ENCODE results near the gene PLRG1. TPM values are rescaled to one million over a fixed set of nuclear protein-coding genes. Genes with fewer than 3 reads are reported as not detected.

The PLRG1 gene
- total RNA-seq, 2 donors from 2014 or later, result 21.1 to 30.1 TPM

DNA sequence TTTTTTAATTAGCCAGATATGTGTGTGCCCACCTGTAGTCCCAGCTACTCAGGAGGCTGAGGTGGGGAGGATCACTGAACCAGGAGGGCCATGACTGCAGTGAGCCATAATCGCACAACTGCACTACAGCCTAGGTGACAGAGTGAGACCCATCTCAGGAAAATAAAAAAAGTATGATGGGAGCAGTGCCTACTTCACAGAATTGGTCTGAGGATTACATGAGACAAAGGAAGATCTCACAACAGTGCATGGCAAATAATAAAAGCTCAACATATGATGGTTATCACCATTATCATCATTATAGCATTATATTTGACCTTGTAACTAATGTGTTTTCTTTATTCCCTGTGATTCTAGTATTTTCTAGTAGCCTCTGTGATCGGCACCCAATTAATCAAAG is 38.7 kb downstream of the PLRG1 start:
- H3K9me3 ChIP-seq, result no peaks in the 10 kb centered on the region
- DNase-seq (ENCODE audit: low spot score), result no peak
- TF ChIP-seq, protein P1, sequence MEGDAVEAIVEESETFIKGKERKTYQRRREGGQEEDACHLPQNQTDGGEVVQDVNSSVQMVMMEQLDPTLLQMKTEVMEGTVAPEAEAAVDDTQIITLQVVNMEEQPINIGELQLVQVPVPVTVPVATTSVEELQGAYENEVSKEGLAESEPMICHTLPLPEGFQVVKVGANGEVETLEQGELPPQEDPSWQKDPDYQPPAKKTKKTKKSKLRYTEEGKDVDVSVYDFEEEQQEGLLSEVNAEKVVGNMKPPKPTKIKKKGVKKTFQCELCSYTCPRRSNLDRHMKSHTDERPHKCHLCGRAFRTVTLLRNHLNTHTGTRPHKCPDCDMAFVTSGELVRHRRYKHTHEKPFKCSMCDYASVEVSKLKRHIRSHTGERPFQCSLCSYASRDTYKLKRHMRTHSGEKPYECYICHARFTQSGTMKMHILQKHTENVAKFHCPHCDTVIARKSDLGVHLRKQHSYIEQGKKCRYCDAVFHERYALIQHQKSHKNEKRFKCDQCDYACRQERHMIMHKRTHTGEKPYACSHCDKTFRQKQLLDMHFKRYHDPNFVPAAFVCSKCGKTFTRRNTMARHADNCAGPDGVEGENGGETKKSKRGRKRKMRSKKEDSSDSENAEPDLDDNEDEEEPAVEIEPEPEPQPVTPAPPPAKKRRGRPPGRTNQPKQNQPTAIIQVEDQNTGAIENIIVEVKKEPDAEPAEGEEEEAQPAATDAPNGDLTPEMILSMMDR (IDR thresholded peaks at IDR 0.05), result no peak
- H3K4me3 ChIP-seq, result no peak overlapping the region
- no peak overlapping the region for H3K27ac ChIP-seq
- H3K27me3 ChIP-seq, result no peaks in the 10 kb centered on the region
- H3K36me3 ChIP-seq, result no peaks in the 10 kb centered on the region
- no peaks in the 10 kb centered on the region for H3K4me1 ChIP-seq

DNA sequence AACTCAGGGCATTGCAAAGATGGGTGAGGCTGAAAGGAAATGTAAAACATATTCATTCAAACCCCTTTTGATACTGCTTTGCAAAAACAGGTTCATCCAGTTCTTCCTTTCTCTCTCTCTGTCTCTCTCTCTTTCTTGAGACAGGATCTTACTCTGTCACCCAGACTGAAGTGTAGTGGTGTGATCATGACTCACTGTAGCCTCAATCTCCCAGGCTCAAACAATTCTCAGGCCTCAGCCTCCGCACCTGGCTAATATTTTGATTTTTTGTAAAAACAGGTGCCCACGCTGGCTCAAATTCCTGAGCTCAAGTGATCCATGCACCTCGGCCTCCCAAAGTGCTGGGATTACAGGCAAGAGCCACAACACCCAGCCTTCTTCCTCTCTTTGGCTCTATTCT is 43.0 kb downstream of the PLRG1 start:
- no peak overlapping the region for H3K27ac ChIP-seq
- TF ChIP-seq, protein P1 (IDR thresholded peaks at IDR 0.05), result no peak
- H3K36me3 ChIP-seq, result no peaks in the 10 kb centered on the region
- H3K9me3 ChIP-seq, result no peaks in the 10 kb centered on the region
- no peaks in the 10 kb centered on the region for H3K27me3 ChIP-seq
- no peak for DNase-seq (ENCODE audit: low spot score)
- no peaks in the 10 kb centered on the region for H3K4me1 ChIP-seq
- H3K4me3 ChIP-seq, result no peak overlapping the region

DNA sequence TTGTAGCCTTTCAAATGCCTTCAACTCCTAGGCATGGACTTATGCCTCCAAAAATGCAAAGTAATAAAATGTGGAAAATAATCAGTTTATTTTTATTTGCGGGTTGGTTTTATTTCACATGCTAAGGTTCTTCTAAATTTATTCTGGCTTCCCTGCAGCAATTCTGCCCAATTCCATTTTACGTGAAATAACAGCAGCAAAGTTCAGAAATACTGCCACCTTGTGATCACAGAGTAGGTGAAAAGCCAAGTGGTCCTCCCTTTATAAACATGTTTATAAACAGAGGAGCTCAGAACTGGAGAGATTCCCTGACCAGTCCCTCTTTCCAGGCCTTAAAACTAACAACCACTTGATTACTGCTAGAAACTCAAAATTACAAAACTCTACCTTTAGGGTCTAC is 43.9 kb downstream of the PLRG1 start:
- DNase-seq (ENCODE audit: low spot score), result no peak
- TF ChIP-seq, protein P1 (IDR thresholded peaks at IDR 0.05), result peak in 1 of 2 donors; percentile 61
- H3K4me1 ChIP-seq, result no peaks in the 10 kb centered on the region
- no peak overlapping the region for H3K27ac ChIP-seq
- H3K36me3 ChIP-seq, result no peaks in the 10 kb centered on the region
- no peak overlapping the region for H3K4me3 ChIP-seq
- H3K9me3 ChIP-seq, result no peaks in the 10 kb centered on the region
- no peaks in the 10 kb centered on the region for H3K27me3 ChIP-seq

DNA sequence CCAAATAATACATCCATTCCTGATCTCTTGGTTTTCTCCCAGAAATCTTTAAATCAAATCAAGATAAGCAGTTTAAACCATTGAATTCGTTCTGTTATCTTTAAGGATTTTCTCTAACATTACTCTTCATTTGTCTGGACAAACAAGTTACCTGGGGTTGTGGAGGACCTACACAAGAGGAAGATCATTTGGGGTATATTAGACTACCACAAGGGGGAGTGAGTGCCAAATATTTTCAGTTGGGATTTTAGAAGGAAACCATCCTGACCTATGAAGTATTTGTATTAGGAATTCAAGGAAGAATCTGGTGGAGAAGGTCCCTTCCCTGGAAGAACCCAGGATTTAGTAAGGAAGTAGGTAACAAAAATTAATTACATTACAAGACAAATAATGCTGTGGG is 46.6 kb downstream of the PLRG1 start:
- no peak for DNase-seq (ENCODE audit: low spot score)
- Histone ChIP-seq H3K4me1 (no peaks in the 10 kb centered on the region), H3K9me3 (no peaks in the 10 kb centered on the region), H3K27me3 (no peaks in the 10 kb centered on the region), H3K27ac (no peak overlapping the region), H3K36me3 (no peaks in the 10 kb centered on the region), H3K4me3 (no peak overlapping the region)
- TF ChIP-seq, protein P1 (IDR thresholded peaks at IDR 0.05), result peak in 1 of 2 donors; percentile 58

DNA sequence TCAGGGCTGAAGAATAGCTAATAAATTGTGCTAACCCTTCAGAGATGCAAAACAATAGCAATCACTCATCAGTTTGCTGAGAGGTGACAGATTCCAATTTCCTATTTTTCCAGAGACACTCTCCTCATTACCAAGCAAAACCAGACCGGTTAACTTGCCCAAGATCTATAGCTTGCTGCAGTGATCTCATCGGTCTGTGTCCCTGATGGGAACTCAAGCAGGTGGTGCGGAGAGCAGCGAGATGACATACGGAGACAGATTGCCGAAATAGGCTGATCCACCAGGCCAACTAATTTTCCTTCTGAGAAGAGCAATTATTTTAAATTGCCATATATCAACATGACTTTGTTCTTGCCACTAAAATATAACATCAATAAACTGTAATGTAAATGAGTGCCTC is 48.1 kb downstream of the PLRG1 start:
- TF ChIP-seq, protein P1 (IDR thresholded peaks at IDR 0.05), result no peak
- Histone ChIP-seq H3K9me3 (no peaks in the 10 kb centered on the region), H3K4me3 (no peak overlapping the region), H3K4me1 (no peaks in the 10 kb centered on the region), H3K36me3 (no peaks in the 10 kb centered on the region), H3K27ac (no peak overlapping the region), H3K27me3 (no peaks in the 10 kb centered on the region)
- DNase-seq (ENCODE audit: low spot score), result no peak

DNA sequence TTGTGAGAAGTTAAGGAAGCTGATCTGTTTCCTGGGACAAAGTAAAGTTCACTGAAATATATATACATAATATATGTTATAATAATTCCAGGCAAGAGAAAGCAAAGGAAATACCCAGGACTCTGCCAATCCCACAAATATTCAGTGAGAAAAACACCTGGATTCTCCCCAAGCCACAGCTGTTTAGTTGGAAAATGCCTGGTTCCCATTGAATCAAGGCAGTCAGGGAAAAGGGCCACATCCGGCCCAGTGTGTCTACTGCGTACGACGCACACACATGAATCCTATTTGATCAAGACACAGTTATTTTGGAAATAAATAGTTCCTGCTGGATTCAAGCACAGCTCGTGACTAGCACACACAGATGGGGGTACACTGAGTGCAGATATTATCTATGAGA is 52.3 kb downstream of the PLRG1 start:
- Histone ChIP-seq H3K36me3 (no peaks in the 10 kb centered on the region), H3K9me3 (no peaks in the 10 kb centered on the region), H3K4me1 (no peaks in the 10 kb centered on the region), H3K4me3 (no peak overlapping the region), H3K27ac (no peak overlapping the region), H3K27me3 (peaks cover 0 to under 1% of the 10 kb centered on the region in 2 donors)
- TF ChIP-seq, protein P1 (IDR thresholded peaks at IDR 0.05), result no peak
- DNase-seq (ENCODE audit: low spot score), result no peak

All from right atrium auricular region (tissue), 2 donors.